OCI-LY3 (cell line): Measurements from ENCODE around the gene PDE4D.

Source experiments
- H2AFZ ChIP-seq: fragments of 200-600, 300-600 bp; shearing (Covaris generic); 2 replicates; pipeline ENCODE4 v1.6.0; 2014; ENCODE audit warnings: antibody characterized with exemption, low read depth, low read length
- H3K27ac ChIP-seq: fragments of 200-600, 300-600 bp; sonication (generic); 2 replicates; pipeline ENCODE4 v1.5.1; 2014; ENCODE audit warnings: mild to moderate bottlenecking, low read length, moderate library complexity, mixed read lengths
- H3K27me3 ChIP-seq: fragments of 200-600, 300-600 bp; sonication (generic); 2 replicates; pipeline ENCODE4 v1.6.1; 2014; ENCODE audit warnings: low read depth, low read length, mixed read lengths
- H3K36me3 ChIP-seq: fragments of 200-600, 300-600 bp; sonication (generic); replicated peaks from 2 replicates; pipeline ENCODE3; 2014; ENCODE audit warnings: low read depth, low read length, mixed read lengths
- H3K4me1 ChIP-seq: fragments of 300-600, 200-600 bp; sonication (generic); 2 replicates; pipeline ENCODE4 v1.6.1; 2014; ENCODE audit warnings: low read length, mixed read lengths
- H3K4me2 ChIP-seq: fragments of 200-600, 300-600 bp; sonication (generic); 2 replicates; pipeline ENCODE4 v1.6.1; 2014; ENCODE audit warnings: low read length, mixed read lengths
- H3K4me3 ChIP-seq: fragments of 300-600, 200-600 bp; sonication (generic); 2 replicates; pipeline ENCODE4 v1.5.1; 2014; ENCODE audit warnings: antibody characterized with exemption, mild to moderate bottlenecking, low read length, moderate library complexity
- H3K79me2 ChIP-seq: fragments of 300-600, 200-600 bp; shearing (Covaris generic); 2 replicates; pipeline ENCODE4 v1.6.1; 2014; ENCODE audit warnings: mild to moderate bottlenecking, low read length, mixed read lengths
- H3K9ac ChIP-seq: fragments of 300-600, 200-600 bp; shearing (Covaris generic); 2 replicates; pipeline ENCODE4 v1.6.0; 2014; ENCODE audit warnings: mild to moderate bottlenecking, low read length, moderate library complexity
- H3K9me3 ChIP-seq: fragments of 200-600, 300-600 bp; shearing (Covaris generic); 2 replicates; pipeline ENCODE4 v1.6.1; 2014; ENCODE audit warnings: low read length, mixed read lengths; ENCODE audit not compliant: insufficient read depth
- H4K20me1 ChIP-seq: fragments of 200-600, 300-600 bp; sonication (generic); 2 replicates; pipeline ENCODE4 v1.6.1; 2016; ENCODE audit warnings: low read length, mixed read lengths; ENCODE audit not compliant: insufficient read depth
- EZH2phosphoT487 ChIP-seq: fragments of 200-600 bp; shearing (Covaris generic); IDR thresholded peaks from 2 replicates; pipeline ENCODE4 v1.6.1; 2018; ENCODE audit warnings: antibody characterized with exemption, mixed run types, low read depth
- TF ChIP-seq, protein P1 (sequence below): fragments of 200-600, 300-600 bp; sonication (generic); IDR thresholded peaks from 2 replicates; pipeline ENCODE4 v1.5.1; 2014; ENCODE audit warnings: antibody characterized with exemption, low read length, low read depth

Gene PDE4D

DNA sequence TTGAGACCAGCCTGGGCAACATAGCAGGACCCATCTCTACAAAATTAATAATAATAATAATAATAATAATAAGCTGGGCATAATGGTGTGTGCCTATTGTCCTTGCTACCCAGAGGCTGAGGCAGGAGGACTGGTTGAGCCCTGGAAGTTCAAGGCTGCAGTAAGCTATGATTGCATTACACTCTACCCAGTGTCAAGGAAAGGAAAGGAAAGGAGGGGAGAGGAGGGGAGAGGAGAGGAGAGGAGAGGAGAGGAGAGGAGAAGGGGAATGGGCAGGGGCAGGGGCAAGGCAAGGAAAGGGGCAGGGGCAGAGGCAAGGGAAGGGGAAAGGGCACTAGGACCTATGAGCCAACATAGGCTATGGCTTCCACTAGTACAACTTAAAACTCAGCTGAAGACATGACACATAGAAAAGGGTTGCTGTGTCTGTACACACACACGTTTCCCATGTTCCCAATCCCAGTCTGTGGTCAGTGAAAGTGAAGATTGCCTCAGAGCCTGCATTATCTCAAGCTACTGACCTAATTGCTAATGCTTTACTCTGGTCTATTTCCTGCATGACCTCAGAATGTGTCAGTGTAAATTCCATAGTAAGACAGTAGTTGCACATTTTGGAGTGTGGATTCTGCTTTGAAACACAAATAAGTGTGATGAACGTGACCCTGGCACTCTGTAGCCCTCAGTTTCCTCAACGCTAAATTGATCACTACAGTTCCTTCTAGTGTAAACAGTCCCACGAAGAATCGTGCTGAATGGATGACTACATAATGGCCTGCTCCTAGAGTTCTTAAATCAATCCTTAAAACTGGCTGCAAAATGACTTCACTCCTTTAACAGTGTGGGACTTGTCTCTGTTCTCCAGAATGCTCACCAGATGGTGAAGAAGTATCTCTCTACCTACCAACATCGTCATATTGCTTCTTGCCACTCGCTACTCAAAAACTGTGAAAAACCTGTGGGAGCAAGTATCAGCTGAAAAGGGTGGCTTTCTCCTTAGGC, 813.6 kb downstream of the PDE4D start:
- Histone ChIP-seq H3K36me3 (no peaks in the 10 kb centered on the region), H3K27me3 (no peaks in the 10 kb centered on the region), H3K4me1 (no peaks in the 10 kb centered on the region), H3K9me3 (no peaks in the 10 kb centered on the region), H4K20me1 (no peaks in the 10 kb centered on the region), H3K4me2 (no peak overlapping the region), H3K27ac (no peak overlapping the region), H3K9ac (no peak overlapping the region), H2AFZ (no peak overlapping the region), H3K79me2 (no peaks in the 10 kb centered on the region), H3K4me3 (no peak overlapping the region)
- TF ChIP-seq EZH2phosphoT487, result no peak
- TF ChIP-seq, protein P1, sequence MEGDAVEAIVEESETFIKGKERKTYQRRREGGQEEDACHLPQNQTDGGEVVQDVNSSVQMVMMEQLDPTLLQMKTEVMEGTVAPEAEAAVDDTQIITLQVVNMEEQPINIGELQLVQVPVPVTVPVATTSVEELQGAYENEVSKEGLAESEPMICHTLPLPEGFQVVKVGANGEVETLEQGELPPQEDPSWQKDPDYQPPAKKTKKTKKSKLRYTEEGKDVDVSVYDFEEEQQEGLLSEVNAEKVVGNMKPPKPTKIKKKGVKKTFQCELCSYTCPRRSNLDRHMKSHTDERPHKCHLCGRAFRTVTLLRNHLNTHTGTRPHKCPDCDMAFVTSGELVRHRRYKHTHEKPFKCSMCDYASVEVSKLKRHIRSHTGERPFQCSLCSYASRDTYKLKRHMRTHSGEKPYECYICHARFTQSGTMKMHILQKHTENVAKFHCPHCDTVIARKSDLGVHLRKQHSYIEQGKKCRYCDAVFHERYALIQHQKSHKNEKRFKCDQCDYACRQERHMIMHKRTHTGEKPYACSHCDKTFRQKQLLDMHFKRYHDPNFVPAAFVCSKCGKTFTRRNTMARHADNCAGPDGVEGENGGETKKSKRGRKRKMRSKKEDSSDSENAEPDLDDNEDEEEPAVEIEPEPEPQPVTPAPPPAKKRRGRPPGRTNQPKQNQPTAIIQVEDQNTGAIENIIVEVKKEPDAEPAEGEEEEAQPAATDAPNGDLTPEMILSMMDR, result no peak

DNA sequence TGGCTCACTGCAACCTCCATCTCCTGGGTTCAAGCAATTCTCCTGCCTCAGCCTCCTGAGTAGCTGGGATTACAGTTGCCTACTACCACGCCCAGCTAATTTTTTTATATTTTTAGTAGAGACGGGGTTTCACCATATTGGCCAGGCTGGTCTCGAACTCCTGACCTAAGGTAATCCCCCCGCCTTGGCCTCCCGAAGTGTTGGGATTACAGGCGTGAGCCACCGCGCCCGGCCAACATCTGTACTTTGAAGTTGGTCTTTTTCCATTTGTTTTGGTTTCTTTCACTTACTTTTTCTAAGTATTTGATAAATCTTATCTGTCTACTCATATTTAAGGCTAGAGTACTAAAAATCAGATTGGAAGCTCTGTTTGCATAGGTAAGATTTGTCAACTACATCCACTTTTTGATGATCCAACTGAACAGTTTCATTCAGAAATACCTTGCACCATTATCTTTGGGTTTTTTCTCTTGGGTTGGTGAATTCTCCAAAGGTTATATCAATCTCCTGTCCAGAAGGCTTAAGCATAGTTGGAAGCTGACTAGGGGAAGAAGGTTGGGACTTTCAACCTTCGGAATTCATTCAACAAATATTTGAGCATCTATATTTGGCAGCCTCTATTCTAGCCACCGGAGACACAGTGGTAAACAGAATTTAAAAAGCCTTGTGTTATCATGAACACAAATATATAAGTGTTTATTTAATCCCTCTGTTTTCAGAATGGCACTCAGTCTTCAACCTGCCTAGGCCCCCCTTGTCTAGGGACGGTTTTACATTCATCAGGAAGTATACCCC, 821.6 kb downstream of the PDE4D start:
- Histone ChIP-seq H3K36me3 (no peaks in the 10 kb centered on the region), H3K4me3 (no peak overlapping the region), H3K4me2 (no peak overlapping the region), H3K4me1 (no peaks in the 10 kb centered on the region), H3K27ac (no peak overlapping the region), H3K9ac (no peak overlapping the region), H3K27me3 (no peaks in the 10 kb centered on the region), H4K20me1 (no peaks in the 10 kb centered on the region), H3K79me2 (no peaks in the 10 kb centered on the region), H3K9me3 (no peaks in the 10 kb centered on the region), H2AFZ (no peak overlapping the region)
- TF ChIP-seq EZH2phosphoT487, result no peak
- TF ChIP-seq, protein P1, result no peak

- TF ChIP-seq, protein P1, result no peak
- TF ChIP-seq EZH2phosphoT487, result no peak
- Histone ChIP-seq H3K9me3 (no peaks in the 10 kb centered on the region), H3K36me3 (no peaks in the 10 kb centered on the region), H3K4me3 (no peak overlapping the region), H3K9ac (no peak overlapping the region), H2AFZ (no peak overlapping the region), H3K79me2 (no peaks in the 10 kb centered on the region), H3K27me3 (no peaks in the 10 kb centered on the region), H3K4me1 (no peaks in the 10 kb centered on the region), H3K4me2 (no peak overlapping the region), H3K27ac (no peak overlapping the region), H4K20me1 (no peaks in the 10 kb centered on the region)
Observed at GRCh38 chr5:59069438-59070079, 824.0 kb downstream of the PDE4D start.
